Retinal pigment epithelial cell (primary cell): ENCODE data around the gene ANKRD34C.
A peak's percentile ranks its signal among the peaks of the same experiment; 100 is the strongest.

Experiments used
- DNase-seq: peaks from one replicate; pipeline ENCODE4 v3.0.0-alpha.2; 2010; ENCODE audit warnings: low read depth
- H3K4me3 ChIP-seq: 2 replicates; pipeline ENCODE4 v1.5.1; 2011; ENCODE audit warnings: mild to moderate bottlenecking, low read length, control low read depth, moderate library complexity
- CTCF ChIP-seq: conservative IDR thresholded peaks from 2 replicates; pipeline ENCODE4 v1.5.1; 2011; ENCODE audit warnings: low read depth, low read length, control low read depth, inconsistent platforms

The ANKRD34C gene

GRCh38 chr15:79321876-79322275 lies 39.4 kb downstream of the ANKRD34C start:
- TF ChIP-seq CTCF = no peak
- no peak overlapping the region for H3K4me3 ChIP-seq
- DNase-seq = no peak

- DNase-seq = no peak
Observed at GRCh38 chr15:79322306-79322705, 39.8 kb downstream of the ANKRD34C start.

GRCh38 chr15:79322945-79323344 lies 40.4 kb downstream of the ANKRD34C start:
- DNase-seq = no peak
- TF ChIP-seq CTCF = no peak

More at GRCh38 chr15:79322306-79322705, 39.8 kb downstream of the ANKRD34C start:
- TF ChIP-seq CTCF = no peak
- H3K4me3 ChIP-seq = no peak overlapping the region

GRCh38 chr15:79329171-79329611 lies 46.7 kb downstream of the ANKRD34C start:
- TF ChIP-seq CTCF = no peak
- DNase-seq = peak; percentile 50
- no peak overlapping the region for H3K4me3 ChIP-seq

More at GRCh38 chr15:79322945-79323344, 40.4 kb downstream of the ANKRD34C start:
- no peak overlapping the region for H3K4me3 ChIP-seq
